ENCODE measurements around the gene LSM2.
"Not testable (repeated sequence)": the region's sequence is repeated elsewhere in the genome, so short reads cannot be mapped to it uniquely, and the experiment has no call there.

LSM2 gene

DNA sequence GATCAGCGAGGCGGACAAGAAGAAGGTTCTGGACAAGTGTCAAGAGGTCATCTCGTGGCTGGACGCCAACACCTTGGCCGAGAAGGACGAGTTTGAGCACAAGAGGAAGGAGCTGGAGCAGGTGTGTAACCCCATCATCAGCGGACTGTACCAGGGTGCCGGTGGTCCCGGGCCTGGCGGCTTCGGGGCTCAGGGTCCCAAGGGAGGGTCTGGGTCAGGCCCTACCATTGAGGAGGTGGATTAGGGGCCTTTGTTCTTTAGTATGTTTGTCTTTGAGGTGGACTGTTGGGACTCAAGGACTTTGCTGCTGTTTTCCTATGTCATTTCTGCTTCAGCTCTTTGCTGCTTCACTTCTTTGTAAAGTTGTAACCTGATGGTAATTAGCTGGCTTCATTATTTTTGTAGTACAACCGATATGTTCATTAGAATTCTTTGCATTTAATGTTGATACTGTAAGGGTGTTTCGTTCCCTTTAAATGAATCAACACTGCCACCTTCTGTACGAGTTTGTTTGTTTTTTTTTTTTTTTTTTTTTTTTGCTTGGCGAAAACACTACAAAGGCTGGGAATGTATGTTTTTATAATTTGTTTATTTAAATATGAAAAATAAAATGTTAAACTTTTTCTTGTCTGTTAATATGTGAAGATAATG lies 23.0 kb upstream of the LSM2 start:
- DNase-seq (ENCODE audit: insufficient read length, low spot score) = no peak
- no peak for FAIRE-seq

DNA sequence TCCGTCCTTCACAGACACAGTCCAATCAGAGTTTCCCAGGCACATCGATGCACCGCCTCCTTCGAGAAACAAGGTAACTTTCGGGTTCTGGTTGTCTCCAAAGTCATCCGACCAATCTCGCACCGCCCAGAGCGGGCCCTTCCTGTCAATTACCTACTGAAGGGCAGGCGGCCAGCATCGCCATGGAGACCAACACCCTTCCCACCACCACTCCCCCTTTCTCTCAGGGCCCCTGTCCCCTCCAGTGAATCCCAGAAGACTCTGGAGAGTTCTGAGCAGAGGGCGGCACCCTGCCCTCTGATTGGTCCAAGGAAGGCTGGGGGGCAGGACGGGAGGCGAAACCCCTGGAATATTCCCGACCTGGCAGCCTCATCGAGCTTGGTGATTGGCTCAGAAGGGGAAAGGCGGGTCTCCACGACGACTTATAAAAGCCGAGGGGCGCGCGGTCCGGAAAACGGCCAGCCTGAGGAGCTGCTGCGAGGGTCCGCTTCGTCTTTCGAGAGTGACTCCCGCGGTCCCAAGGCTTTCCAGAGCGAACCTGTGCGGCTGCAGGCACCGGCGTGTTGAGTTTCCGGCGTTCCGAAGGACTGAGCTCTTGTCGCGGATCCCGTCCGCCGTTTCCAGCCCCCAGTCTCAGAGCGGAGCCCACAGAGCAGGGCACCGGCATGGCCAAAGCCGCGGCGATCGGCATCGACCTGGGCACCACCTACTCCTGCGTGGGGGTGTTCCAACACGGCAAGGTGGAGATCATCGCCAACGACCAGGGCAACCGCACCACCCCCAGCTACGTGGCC lies 20.7 kb upstream of the LSM2 start, which contains the start of gene HSPA1B:
HSPA1B (plus strand) TSS at position 453 of the 794 bp plus-strand sequence; CDS start at position 666, 213 bp downstream.
- FAIRE-seq = peak; percentile 58
- peak; percentile 98 for DNase-seq (ENCODE audit: insufficient read length, low spot score)

DNA sequence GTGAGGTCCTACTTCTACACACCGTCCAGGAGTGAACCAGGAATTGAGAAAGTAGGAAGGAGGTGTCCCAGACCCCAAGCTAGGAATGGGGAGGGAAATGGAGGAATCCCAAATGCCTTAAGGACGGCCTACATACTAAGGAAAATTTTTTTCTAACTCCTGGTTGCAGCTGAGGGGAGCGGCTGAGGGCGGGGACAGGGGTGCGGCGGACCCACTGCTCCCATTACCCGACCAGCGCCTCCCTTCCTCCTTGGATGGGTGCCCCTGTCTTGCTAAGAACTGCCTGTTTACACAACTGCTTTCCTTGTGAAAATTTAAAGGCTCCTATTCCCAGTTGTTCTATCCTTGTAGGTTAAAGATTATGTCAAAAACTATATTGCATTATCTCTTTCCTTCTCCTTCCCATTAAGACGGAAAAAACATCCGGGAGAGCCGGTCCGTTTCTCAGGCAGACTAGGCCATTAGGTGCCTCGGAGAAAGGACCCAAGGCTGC lies 20.1 kb upstream of the LSM2 start:
- FAIRE-seq (no peak), DNase-seq (ENCODE audit: insufficient read length, low spot score) (peak; percentile 84)

DNA sequence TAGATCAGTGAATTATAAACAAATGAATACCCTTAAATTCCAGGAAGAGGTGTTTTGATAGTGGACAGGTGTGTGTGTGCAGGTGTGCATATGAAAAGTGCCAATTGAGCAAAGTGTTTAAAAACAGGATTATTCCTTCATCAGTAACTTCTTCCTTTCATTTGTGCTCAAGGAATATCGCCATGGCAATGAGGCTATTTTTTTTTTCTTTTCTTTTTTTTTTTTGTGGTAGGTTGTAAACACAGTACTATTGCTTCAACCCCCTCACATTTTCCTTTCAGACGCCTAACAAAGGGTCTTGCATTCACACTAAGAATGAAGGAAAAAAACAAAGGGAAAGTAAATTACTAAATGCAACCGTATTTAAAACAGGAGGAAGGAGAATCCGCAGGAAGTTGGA lies 18.8 kb upstream of the LSM2 start:
- FAIRE-seq = no peak
- DNase-seq (ENCODE audit: insufficient read length, low spot score) = no peak

GRCh38 chr6:31823592-31824196 lies 16.9 kb upstream of the LSM2 start:
- not testable (repeated sequence) for DNase-seq (ENCODE audit: insufficient read length, low spot score); FAIRE-seq

- FAIRE-seq (no peak), DNase-seq (ENCODE audit: insufficient read length, low spot score) (peak; percentile 65)
Measured at GRCh38 chr6:31822036-31822821, 15.5 kb upstream of the LSM2 start.

- FAIRE-seq (peak; percentile 23), DNase-seq (ENCODE audit: insufficient read length, low spot score) (peak; percentile 55)
Measured at GRCh38 chr6:31821301-31822035, 14.7 kb upstream of the LSM2 start.

GRCh38 chr6:31820399-31820798 lies 13.6 kb upstream of the LSM2 start:
- FAIRE-seq; DNase-seq (ENCODE audit: insufficient read length, low spot score): not testable (repeated sequence)

DNA sequence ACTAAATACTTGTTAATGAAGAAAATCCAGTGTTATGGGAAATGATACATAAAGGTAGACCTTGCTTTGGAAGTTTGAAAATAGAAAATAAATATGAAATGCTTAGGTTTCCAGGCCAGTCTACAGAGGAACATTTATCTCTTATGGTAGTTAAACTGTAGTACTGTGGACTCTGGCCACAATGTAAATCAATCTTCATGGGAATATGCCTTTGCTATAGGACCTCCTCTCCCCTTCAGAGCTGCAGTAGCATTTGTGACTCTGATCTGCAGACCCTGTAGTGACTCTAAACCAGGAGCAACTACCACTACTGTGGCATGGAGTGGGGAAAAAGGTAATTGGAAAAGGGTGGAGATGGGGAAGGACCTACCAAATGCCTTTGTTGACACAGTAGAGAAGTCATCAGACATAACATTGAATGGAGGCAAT lies 13.1 kb upstream of the LSM2 start:
- no peak for FAIRE-seq
- DNase-seq (ENCODE audit: insufficient read length, low spot score) = no peak

GRCh38 chr6:31817929-31818511 lies 11.3 kb upstream of the LSM2 start:
- not testable (repeated sequence) for FAIRE-seq; DNase-seq (ENCODE audit: insufficient read length, low spot score)

GRCh38 chr6:31817133-31817928 lies 10.6 kb upstream of the LSM2 start:
- not testable (repeated sequence) for DNase-seq (ENCODE audit: insufficient read length, low spot score); FAIRE-seq

GRCh38 chr6:31815025-31815838 lies 8.5 kb upstream of the LSM2 start, which contains the start of the genes HSPA1A and HSPA1L:
Gene HSPA1A, plus strand, starts transcription at chr6:31815543. Its CDS starts 214 bp downstream, at chr6:31815757.
Gene HSPA1L, minus strand, starts transcription at chr6:31815283. Its CDS starts 3,311 bp downstream, at chr6:31811972.
- DNase-seq (ENCODE audit: insufficient read length, low spot score) (no peak), FAIRE-seq (no peak)

DNA sequence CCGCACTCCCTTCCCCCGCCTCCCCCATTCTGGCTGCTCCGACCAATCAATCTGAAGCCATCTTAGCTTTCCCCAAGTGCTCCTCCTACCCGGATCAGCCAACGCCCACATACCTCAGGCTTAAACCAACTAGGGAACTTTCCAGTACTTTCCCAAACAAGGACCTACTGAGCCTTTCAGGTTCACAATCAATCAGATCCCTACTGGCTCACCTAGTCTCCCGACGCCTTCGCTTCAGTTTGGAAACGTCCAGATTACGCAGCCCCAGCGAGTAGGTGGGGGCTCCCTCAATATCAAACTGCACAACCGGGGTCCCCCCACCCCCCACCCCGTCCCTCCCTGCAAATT lies 7.9 kb upstream of the LSM2 start:
- FAIRE-seq = no peak
- no peak for DNase-seq (ENCODE audit: insufficient read length, low spot score)

GRCh38 chr6:31813465-31813849 lies 6.7 kb upstream of the LSM2 start:
- FAIRE-seq (no peak), DNase-seq (ENCODE audit: insufficient read length, low spot score) (no peak)

GRCh38 chr6:31811645-31812044 lies 4.9 kb upstream of the LSM2 start:
- no peak for DNase-seq (ENCODE audit: insufficient read length, low spot score)
- no peak for FAIRE-seq

DNA sequence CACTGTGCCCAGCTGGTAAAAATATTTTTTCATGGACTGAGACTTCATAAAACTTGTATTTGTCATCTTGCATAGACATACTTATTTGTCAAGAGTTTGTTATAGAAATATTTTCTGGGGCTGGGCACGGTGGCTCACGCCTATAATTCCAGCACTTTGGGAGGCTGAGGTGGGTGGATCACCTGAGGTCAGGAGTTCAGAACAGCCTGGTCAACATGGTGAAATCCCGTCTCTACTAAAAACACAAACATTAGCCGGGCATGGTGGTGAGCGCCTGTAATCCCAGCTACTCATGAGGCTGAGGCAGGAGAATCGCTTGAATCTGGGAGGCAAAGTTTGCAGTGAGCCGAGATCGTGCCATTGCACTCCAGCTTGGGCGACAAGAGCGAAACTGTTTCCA lies 1.8 kb upstream of the LSM2 start:
- DNase-seq (ENCODE audit: insufficient read length, low spot score); FAIRE-seq: not testable (repeated sequence)

- DNase-seq (ENCODE audit: insufficient read length, low spot score) (no peak), FAIRE-seq (no peak)
Measured at GRCh38 chr6:31805939-31806469, 762 bp downstream of the LSM2 start.
